Measurements from ENCODE around the gene COX19. TPM values are rescaled to one million over a fixed set of nuclear protein-coding genes. Genes with fewer than 3 reads are reported as not detected.

COX19 gene
- total and polyA plus RNA-seq, 2 of the 13 experiments (the other 11 are each of a cell fraction or from before 2014, with no cell fraction given), result 11.5 to 21.7 TPM

GRCh38 chr7:995571-995970, 20.2 kb upstream of the COX19 start (continued):
- TF ChIP-seq SALL2 (CRISPR knock-in tag; IDR thresholded peaks at IDR 0.05) (no peak), SP140L (CRISPR knock-in tag; IDR thresholded peaks at IDR 0.05; ENCODE audit: borderline replicate concordance) (no peak), ZSCAN20 (CRISPR knock-in tag; IDR thresholded peaks at IDR 0.05; ENCODE audit: borderline replicate concordance) (no peak), ZMYM4 (CRISPR knock-in tag; IDR thresholded peaks at IDR 0.05) (no peak), RFXAP (CRISPR knock-in tag; IDR thresholded peaks at IDR 0.05; ENCODE audit: borderline replicate concordance) (no peak), ZNF337 (CRISPR knock-in tag; IDR thresholded peaks at IDR 0.05; ENCODE audit: borderline replicate concordance, low read depth) (no peak)

GRCh38 chr7:994592-995308, 19.4 kb upstream of the COX19 start:
- BruUV-seq (replicated peaks), result no TSS peak
- H3K4me2 ChIP-seq (ENCODE audit: low read depth, low read length), result no peak overlapping the region
- no peak overlapping the region for H3K9ac ChIP-seq (ENCODE audit: insufficient read depth, low read depth, low read length)
- ATAC-seq (no peak), FAIRE-seq (no peak), DNase-seq (ENCODE audit: low spot score) (no peak)
- H3K4me1 ChIP-seq (ENCODE audit: insufficient read depth, low read length), result peaks cover 35% of the 10 kb centered on the region
- H2AFZ ChIP-seq (ENCODE audit: low read length), result no peak overlapping the region
- H3K9me3 ChIP-seq (ENCODE audit: low read length), result no peaks in the 10 kb centered on the region
- H3K27me3 ChIP-seq (ENCODE audit: control insufficient read depth in 1 of 2, insufficient read depth in 2 of 2, low read length in 2 of 2), result no peaks in the 10 kb centered on the region
- POLR2A ChIA-PET, result interaction anchor here (3.3 to 5.2 kb wide), 2 partner anchors 19 to 71 kb away, joined by 45 to 292 read pairs; partner anchors contain the start of gene COX19
- intact Hi-C loops (cut with micrococcal nuclease; ENCODE audit: unreplicated experiment), result loop anchor here (5.0 kb wide), 1 partner anchor 53 kb away; no protein-coding TSS in a partner anchor
- H3K4me3 ChIP-seq (replicated peaks in 1 of 3; ENCODE audit: insufficient read depth in 1 of 3, low read depth in 2 of 3, low read length in 3 of 3), result no peak overlapping the region
- CTCF ChIA-PET (ENCODE audit: low intra/inter-chr PET ratio, low total read pairs), result interaction anchor here (4.4 kb wide), 1 partner anchor 71 kb away, joined by 65 read pairs; no protein-coding TSS in a partner anchor
- H3K36me3 ChIP-seq (replicated peaks in 1 of 2; ENCODE audit: control insufficient read depth in 1 of 2, insufficient read depth in 2 of 2, low read length in 2 of 2), result peaks cover 0 to 1% of the 10 kb centered on the region in 2 experiments; a peak in 1 of 5 replicates
- no peaks in the 10 kb centered on the region for H3K79me2 ChIP-seq (ENCODE audit: insufficient read depth, low read length)
- in situ Hi-C loops (cut with HindIII; ENCODE audit: extremely low pct_ligation_motif_present, low pct_unique_long_range_greater_than_20kb), result loop anchor here (5.0 kb wide), 2 partner anchors 73 to 183 kb away; no protein-coding TSS in a partner anchor
- 93% methylated on average over 7 of the region's 28 CpGs for WGBS (ENCODE audit: low lambda C conversion rate)
- no peaks in the 10 kb centered on the region for H4K20me1 ChIP-seq (ENCODE audit: insufficient read depth, low read length)
- TF ChIP-seq, protein P1, sequence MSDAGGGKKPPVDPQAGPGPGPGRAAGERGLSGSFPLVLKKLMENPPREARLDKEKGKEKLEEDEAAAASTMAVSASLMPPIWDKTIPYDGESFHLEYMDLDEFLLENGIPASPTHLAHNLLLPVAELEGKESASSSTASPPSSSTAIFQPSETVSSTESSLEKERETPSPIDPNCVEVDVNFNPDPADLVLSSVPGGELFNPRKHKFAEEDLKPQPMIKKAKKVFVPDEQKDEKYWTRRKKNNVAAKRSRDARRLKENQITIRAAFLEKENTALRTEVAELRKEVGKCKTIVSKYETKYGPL (CRISPR knock-in tag; IDR thresholded peaks at IDR 0.05), result no peak
- no peak for TF ChIP-seq KAT8 (CRISPR knock-in tag; IDR thresholded peaks at IDR 0.05)
- no peak for TF ChIP-seq SP140L (CRISPR knock-in tag; IDR thresholded peaks at IDR 0.05; ENCODE audit: borderline replicate concordance)
- TF ChIP-seq CENPT (CRISPR knock-in tag; IDR thresholded peaks at IDR 0.05; ENCODE audit: low read depth), result no peak
- TF ChIP-seq ZNF510 (CRISPR knock-in tag; IDR thresholded peaks at IDR 0.05; ENCODE audit: low read depth), result no peak
- TF ChIP-seq RFXAP (CRISPR knock-in tag; IDR thresholded peaks at IDR 0.05; ENCODE audit: borderline replicate concordance), result no peak
- TF ChIP-seq ZNF207 (IDR thresholded peaks at IDR 0.05; ENCODE audit: borderline replicate concordance), result no peak
- H3K27ac ChIP-seq (ENCODE audit: extremely low read length, insufficient read depth, low read length), result no peak overlapping the region
